Naive B cell (primary cell): ENCODE measurements around the gene PSMB7. TPM values are rescaled to one million over a fixed set of nuclear protein-coding genes. Genes with fewer than 3 reads are reported as not detected.
A peak's percentile ranks its signal among the peaks of the same experiment; 100 is the strongest.

Experiments used
- ATAC-seq, 2 donors: fragments of 150-1000 bp; cut with Tn5 transposase; 2 replicates each; pipeline ENCODE4 v1.10.0; 2021; ENCODE audit warnings: low read depth in 2 of 2, mild to moderate bottlenecking in 2 of 2, moderate library complexity in 2 of 2
- DNase-seq: peaks from one replicate; pipeline ENCODE4 v3.0.0; 2022
- H3K27ac Mint-ChIP-seq, 6 donors: one replicate each; pipeline ENCODE4 v1.8.0; 2020 to 2022; ENCODE audit warnings: mild to moderate bottlenecking in 6 of 6, mixed read lengths in 6 of 6, moderate library complexity in 5 of 6, inconsistent platforms in 2 of 6
- H3K27me3 Mint-ChIP-seq, 3 donors: one replicate each; pipeline ENCODE4 v1.8.0; 2021 to 2022; ENCODE audit warnings: mixed read lengths in 3 of 3, mild to moderate bottlenecking in 1 of 3
- H3K36me3 Mint-ChIP-seq, 2 donors: one replicate each; pipeline ENCODE4 v1.8.0; 2020 to 2022; ENCODE audit warnings: mixed read lengths in 2 of 2, inconsistent platforms in 1 of 2, mild to moderate bottlenecking in 1 of 2
- H3K4me1 Mint-ChIP-seq, 3 donors: one replicate each; pipeline ENCODE4 v1.8.0; 2020 to 2022; ENCODE audit warnings: mixed read lengths in 3 of 3, inconsistent platforms in 1 of 3, mild to moderate bottlenecking in 1 of 3, moderate library complexity in 1 of 3
- H3K4me3 Mint-ChIP-seq, 8 donors: one replicate each; pipeline ENCODE4 v1.8.0; 2020 to 2022; ENCODE audit warnings: mild to moderate bottlenecking in 8 of 8, mixed read lengths in 8 of 8, moderate library complexity in 8 of 8, inconsistent platforms in 2 of 8
- H3K9me3 Mint-ChIP-seq, 7 donors: one replicate each; pipeline ENCODE4 v1.8.0; 2020 to 2022; ENCODE audit warnings: mixed read lengths in 7 of 7, mild to moderate bottlenecking in 5 of 7, inconsistent platforms in 2 of 7, moderate library complexity in 1 of 7
- polyA plus RNA-seq, 6 donors: library from polyadenylated mRNA; unstranded; fragments of 300-500 nt; fragmentation: Illumina TruSeq; gene quantifications; one replicate each; pipeline ENCODE4 v1.2.3, GENCODE V29; 2021; ENCODE audit warnings: low read depth in 6 of 6

Gene PSMB7
- polyA plus RNA-seq, 6 donors from 2014 or later = 161 to 213 (median 179) TPM

DNA sequence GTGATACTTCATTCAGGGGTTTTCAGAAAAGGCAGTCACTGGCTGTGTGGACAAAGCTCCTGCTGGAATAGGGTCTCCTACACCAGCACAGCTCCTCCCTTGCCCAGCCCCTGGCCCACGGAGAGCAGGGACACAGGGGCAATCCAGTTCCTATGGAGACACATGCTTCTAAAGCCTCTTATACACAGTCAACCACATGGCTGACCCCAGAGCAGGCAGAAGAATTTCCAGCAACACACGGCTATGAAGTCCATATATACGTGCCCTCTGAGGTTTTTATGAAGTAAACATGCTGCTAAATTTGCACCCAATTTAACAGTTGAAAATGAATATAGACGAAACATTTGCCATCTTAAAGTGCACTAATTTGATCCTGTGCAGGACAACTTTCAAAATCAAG is 19.4 kb downstream of the PSMB7 start:
- no peak for DNase-seq
- Mint-ChIP-seq H3K27me3 (no peaks in the 10 kb centered on the region), H3K4me1 (peaks cover 21 to 35% (median 21%) of the 10 kb centered on the region in 3 donors), H3K9me3 (no peaks in the 10 kb centered on the region), H3K36me3 (peaks cover 6 to 8% of the 10 kb centered on the region in 2 donors), H3K27ac (no peak overlapping the region), H3K4me3 (no peak overlapping the region)
- ATAC-seq = no peak

DNA sequence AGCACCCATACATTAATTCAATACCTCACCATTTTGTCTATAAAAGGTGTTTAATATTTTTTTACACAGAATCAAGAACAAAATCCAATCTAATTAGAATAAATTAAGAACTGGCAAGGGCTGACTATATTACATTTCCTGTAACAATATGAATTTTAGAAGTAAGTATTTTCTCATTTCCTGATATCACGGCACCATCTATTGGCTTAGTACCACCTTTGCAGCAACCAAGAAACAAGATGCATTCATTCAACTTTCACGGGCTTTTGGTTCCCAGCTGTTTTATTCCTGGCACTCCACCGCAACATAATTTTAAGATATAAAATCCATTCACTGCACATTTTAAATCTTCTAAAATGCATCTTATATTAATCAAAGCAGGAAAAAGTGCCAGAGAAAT is 20.6 kb downstream of the PSMB7 start:
- Mint-ChIP-seq H3K27me3 (no peaks in the 10 kb centered on the region), H3K36me3 (peaks cover 4 to 6% of the 10 kb centered on the region in 2 donors), H3K9me3 (no peaks in the 10 kb centered on the region), H3K4me3 (no peak overlapping the region), H3K4me1 (peaks cover 22 to 33% (median 23%) of the 10 kb centered on the region in 3 donors), H3K27ac (no peak overlapping the region)
- no peak for DNase-seq
- no peak for ATAC-seq

DNA sequence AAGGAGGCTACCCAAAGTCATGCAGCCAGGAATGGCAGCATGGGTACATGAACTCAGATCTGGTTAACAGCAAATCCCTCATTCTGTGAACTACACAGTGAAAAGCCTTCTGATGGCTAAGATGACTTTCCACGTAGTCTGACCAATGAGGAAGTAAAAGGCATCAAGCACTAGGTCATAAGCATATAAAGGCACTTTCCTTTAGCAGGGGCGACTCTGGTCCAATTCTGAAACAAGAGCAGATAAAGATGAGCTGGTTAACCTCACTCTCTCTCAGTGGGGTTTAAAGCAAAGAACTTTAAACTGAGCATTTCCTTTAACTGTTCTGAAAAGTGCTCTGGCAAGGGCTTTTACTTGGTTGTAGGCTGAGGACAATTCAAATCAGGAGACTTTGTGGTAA is 21.1 kb downstream of the PSMB7 start:
- no peaks in the 10 kb centered on the region for H3K9me3 Mint-ChIP-seq
- H3K4me3 Mint-ChIP-seq = no peak overlapping the region
- H3K36me3 Mint-ChIP-seq = peaks cover 4 to 6% of the 10 kb centered on the region in 2 donors
- H3K4me1 Mint-ChIP-seq = peaks cover 23 to 35% (median 28%) of the 10 kb centered on the region in 3 donors
- no peak for ATAC-seq
- H3K27ac Mint-ChIP-seq = peak overlapping the region in 2 of 6 donors; percentile 40 to 64
- no peak for DNase-seq
- no peaks in the 10 kb centered on the region for H3K27me3 Mint-ChIP-seq

DNA sequence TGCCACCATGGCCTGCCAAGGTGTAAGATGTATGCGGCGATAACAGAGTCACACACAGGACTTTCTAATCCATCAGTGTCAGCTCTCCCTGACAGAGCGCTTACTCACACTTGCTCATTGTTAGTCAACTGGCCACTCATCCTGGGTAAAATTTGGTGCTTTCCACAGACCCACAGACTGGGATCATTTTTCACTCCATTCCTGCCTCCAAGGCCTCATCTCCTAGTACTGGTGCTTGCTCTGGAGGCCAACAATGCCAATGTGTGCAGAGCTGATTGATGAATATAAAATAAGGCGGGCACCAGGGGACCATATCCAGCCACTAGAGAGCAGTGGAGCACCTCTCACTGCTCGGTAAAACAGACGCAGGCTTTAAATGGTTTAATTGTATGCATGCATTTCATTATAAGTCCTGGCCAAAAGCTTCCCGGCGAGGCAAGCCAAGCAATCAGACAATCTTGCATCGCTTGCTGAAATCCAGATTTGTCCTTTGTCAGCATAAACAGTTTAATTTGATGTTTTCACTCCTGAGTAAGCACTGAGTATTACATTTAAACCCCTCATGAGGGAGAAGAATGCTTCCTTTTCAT is 22.3 kb downstream of the PSMB7 start:
- Mint-ChIP-seq H3K4me3 (no peak overlapping the region), H3K36me3 (peaks cover 4 to 6% of the 10 kb centered on the region in 2 donors), H3K9me3 (no peaks in the 10 kb centered on the region), H3K27ac (no peak overlapping the region), H3K4me1 (peaks cover 27 to 44% (median 40%) of the 10 kb centered on the region in 3 donors), H3K27me3 (no peaks in the 10 kb centered on the region)
- ATAC-seq = no peak
- no peak for DNase-seq

GRCh38 chr9:124392254-124392870 is 22.9 kb downstream of the PSMB7 start:
- peaks cover 4 to 6% of the 10 kb centered on the region in 2 donors for H3K36me3 Mint-ChIP-seq
- peaks cover 32 to 49% (median 46%) of the 10 kb centered on the region in 3 donors for H3K4me1 Mint-ChIP-seq
- ATAC-seq (no peak), DNase-seq (no peak)
- peak overlapping the region in 1 of 6 donors; percentile 30 for H3K27ac Mint-ChIP-seq
- H3K4me3 Mint-ChIP-seq = no peak overlapping the region
- no peaks in the 10 kb centered on the region for H3K9me3 Mint-ChIP-seq
- H3K27me3 Mint-ChIP-seq = no peaks in the 10 kb centered on the region

DNA sequence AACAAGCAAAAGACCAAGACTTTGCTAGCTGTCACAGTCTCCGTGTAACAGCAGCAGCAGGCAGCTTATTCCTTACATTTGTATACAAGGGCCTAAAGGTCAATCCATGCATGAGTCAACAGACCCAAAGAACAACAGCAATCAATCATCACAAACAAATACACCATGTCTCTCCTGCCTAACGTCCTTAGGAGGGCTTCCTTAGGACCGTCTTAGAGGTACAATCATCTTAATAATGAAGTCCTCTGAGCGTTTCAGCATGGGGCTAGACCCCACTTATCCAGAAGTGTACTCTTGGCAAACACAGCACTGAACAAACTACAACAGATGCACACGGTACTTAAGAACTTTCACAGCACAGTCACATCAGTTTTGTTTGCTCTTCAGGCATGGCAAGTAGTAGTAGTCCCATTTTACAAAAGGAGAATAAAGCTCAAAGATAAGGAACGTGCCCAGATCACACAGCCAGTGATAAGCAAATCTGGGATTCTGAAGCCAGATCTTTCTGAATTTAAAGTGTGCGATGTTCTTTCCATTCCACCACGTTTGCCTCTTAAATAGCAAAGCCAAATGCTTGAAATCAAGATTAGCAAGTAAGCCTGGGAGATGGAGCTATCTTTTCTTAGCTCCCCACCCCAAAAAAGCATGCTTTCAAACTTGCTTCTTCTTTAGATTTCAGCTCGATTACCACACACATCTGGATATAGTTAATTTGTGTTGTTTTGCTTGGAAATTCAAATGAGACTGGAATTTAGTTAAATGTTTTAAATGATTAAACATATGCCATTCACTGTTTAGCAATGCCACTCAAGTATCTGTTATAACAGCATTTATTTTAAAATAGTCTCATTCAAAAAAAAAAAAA is 24.2 kb downstream of the PSMB7 start:
- Mint-ChIP-seq H3K9me3 (no peaks in the 10 kb centered on the region), H3K27me3 (no peaks in the 10 kb centered on the region), H3K4me3 (no peak overlapping the region), H3K27ac (peak overlapping the region in 3 of 6 donors; percentile 16 to 81 (median 47)), H3K4me1 (peaks cover 31 to 46% (median 45%) of the 10 kb centered on the region in 3 donors), H3K36me3 (no peaks in the 10 kb centered on the region)
- no peak for DNase-seq
- no peak for ATAC-seq

DNA sequence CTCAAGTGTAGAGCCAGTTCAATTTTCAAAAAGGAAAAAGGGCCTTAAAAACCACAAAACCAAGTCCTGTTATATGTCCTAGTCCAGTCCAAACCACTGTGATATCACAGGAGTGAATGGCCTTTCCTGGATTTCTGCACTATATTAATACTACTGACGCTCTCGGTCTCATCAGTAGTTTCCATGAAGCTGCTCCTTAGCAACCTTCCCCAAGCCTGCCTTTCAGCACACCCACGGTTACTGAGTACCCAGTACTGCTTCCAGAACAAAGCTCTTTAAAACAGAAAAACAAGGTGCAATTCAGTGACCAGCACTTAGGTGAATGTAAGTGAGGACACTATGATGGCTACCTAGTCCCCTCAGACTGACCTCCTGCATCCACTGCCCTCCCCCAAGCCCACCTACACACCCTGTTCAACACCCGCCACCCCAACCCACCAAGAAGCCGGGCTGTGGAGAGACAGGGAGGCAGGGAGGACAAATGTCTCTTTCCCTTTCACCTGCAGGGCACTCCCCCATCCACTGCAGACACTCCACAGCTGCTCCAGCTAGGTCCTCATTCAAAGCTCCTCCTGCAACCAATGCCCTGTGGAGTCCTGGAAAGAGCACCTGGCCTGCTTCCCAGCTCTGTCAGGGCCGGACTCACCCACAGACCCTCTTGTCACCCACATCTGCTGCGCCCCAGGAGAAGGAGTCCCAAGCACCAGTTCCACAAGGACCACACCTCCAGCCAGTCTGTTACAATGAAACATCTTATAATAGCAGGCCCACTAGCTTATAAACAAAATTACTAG is 25.9 kb downstream of the PSMB7 start:
- Mint-ChIP-seq H3K4me3 (peak overlapping the region in 1 of 8 donors; percentile 44), H3K36me3 (peaks cover 0 to 5% of the 10 kb centered on the region in 2 donors), H3K4me1 (peaks cover 31 to 45% (median 40%) of the 10 kb centered on the region in 3 donors), H3K27ac (peak overlapping the region in 5 of 6 donors; percentile 20 to 88 (median 49)), H3K9me3 (no peaks in the 10 kb centered on the region), H3K27me3 (no peaks in the 10 kb centered on the region)
- DNase-seq (no peak), ATAC-seq (no peak)

DNA sequence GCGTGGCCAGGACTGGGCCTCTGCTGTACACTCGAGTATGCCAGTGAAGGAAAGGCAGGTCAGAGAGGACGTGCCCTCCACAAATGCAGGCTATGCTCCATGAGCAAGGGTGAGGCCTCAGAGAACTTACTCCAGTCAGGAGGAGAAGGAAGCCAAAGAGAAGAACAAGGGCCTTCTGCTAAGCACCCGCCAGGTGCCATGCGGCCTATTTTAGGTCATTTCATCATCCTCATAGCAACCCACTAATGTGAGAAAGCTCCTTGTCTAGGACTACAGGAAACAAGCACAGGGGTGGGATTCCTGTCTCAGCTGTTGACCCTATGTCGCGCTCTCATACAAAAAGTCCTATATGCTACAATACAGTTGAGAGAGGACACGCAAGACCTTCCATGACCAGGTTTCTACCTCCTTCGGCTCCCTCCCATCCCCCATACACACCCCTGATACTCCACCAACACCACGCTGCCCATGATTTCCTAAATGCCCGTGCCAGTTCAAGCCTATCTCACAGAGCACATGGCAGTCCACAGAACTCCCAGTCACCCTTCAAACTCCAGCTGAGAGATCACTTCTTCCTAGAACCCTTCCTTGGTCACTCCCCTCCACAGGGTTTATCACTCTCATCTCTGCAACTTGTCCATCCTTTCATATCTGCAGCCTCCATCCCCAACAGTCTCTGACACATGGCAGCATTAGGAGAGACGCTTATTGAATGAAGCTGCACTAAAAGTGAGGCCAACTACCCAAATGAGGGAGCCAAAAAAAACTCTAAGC is 26.8 kb downstream of the PSMB7 start:
- peaks cover 31 to 45% (median 40%) of the 10 kb centered on the region in 3 donors for H3K4me1 Mint-ChIP-seq
- H3K27ac Mint-ChIP-seq = peak overlapping the region in 4 of 6 donors; percentile 6 to 85 (median 61)
- H3K36me3 Mint-ChIP-seq = peaks cover 3 to 14% of the 10 kb centered on the region in 2 donors
- H3K9me3 Mint-ChIP-seq = no peaks in the 10 kb centered on the region
- ATAC-seq = no peak
- DNase-seq = no peak
- no peak overlapping the region for H3K4me3 Mint-ChIP-seq
- no peaks in the 10 kb centered on the region for H3K27me3 Mint-ChIP-seq

- H3K27me3 Mint-ChIP-seq = no peaks in the 10 kb centered on the region
- H3K36me3 Mint-ChIP-seq = peaks cover 8 to 18% of the 10 kb centered on the region in 2 donors
- no peaks in the 10 kb centered on the region for H3K9me3 Mint-ChIP-seq
- H3K4me1 Mint-ChIP-seq = peaks cover 31 to 39% (median 34%) of the 10 kb centered on the region in 3 donors
- no peak for DNase-seq
- H3K4me3 Mint-ChIP-seq = no peak overlapping the region
- no peak for ATAC-seq
- H3K27ac Mint-ChIP-seq = no peak overlapping the region
Observed at GRCh38 chr9:124386201-124386600, 29.0 kb downstream of the PSMB7 start.

- ATAC-seq (no peak), DNase-seq (no peak)
- Mint-ChIP-seq H3K9me3 (no peaks in the 10 kb centered on the region), H3K27me3 (no peaks in the 10 kb centered on the region), H3K4me3 (no peak overlapping the region), H3K36me3 (peaks cover 8 to 18% of the 10 kb centered on the region in 2 donors), H3K4me1 (peaks cover 25 to 34% (median 34%) of the 10 kb centered on the region in 3 donors), H3K27ac (peak overlapping the region in 1 of 6 donors; percentile 66)
Observed at GRCh38 chr9:124385623-124386022, 29.6 kb downstream of the PSMB7 start.

DNA sequence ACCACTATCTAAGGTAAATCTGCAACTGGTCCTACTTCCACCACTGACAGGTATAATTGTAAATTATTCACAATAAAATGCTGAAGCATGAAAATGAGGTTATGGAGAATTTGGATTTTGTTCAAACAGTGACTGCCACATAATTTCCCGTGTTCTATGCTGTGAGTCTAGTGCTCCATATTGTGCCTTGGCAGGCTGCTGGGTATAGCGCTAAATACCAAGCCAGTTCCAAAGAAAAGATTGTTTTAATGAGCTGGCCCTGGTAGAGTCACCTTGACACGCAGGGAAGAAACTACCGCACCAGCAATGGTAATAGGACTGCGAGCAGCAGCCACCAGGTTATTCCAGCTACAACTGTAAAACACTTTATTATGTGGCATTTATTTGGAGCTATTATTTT is 30.4 kb downstream of the PSMB7 start:
- no peak overlapping the region for H3K4me3 Mint-ChIP-seq
- peaks cover 25 to 29% (median 28%) of the 10 kb centered on the region in 3 donors for H3K4me1 Mint-ChIP-seq
- no peaks in the 10 kb centered on the region for H3K27me3 Mint-ChIP-seq
- ATAC-seq (no peak), DNase-seq (no peak)
- no peak overlapping the region for H3K27ac Mint-ChIP-seq
- H3K9me3 Mint-ChIP-seq = no peaks in the 10 kb centered on the region
- peaks cover 8 to 19% of the 10 kb centered on the region in 2 donors for H3K36me3 Mint-ChIP-seq

GRCh38 chr9:124384210-124384609 is 31.0 kb downstream of the PSMB7 start:
- peaks cover 8 to 22% of the 10 kb centered on the region in 2 donors for H3K36me3 Mint-ChIP-seq
- no peaks in the 10 kb centered on the region for H3K27me3 Mint-ChIP-seq
- H3K27ac Mint-ChIP-seq = peak overlapping the region in 1 of 6 donors; percentile 47
- no peak for DNase-seq
- no peaks in the 10 kb centered on the region for H3K9me3 Mint-ChIP-seq
- peaks cover 22 to 23% (median 22%) of the 10 kb centered on the region in 3 donors for H3K4me1 Mint-ChIP-seq
- ATAC-seq = no peak
- no peak overlapping the region for H3K4me3 Mint-ChIP-seq
